OCI-LY3 (cell line): ENCODE results near the gene SNX10.

ENCODE experiments used
- EZH2phosphoT487 ChIP-seq: fragments of 200-600 bp; shearing (Covaris generic); IDR thresholded peaks from 2 replicates; pipeline ENCODE4 v1.6.1; 2018; ENCODE audit warnings: antibody characterized with exemption, mixed run types, low read depth
- TF ChIP-seq, protein P1 (sequence below): fragments of 200-600, 300-600 bp; sonication (generic); IDR thresholded peaks from 2 replicates; pipeline ENCODE4 v1.5.1; 2014; ENCODE audit warnings: antibody characterized with exemption, low read length, low read depth

DNA sequence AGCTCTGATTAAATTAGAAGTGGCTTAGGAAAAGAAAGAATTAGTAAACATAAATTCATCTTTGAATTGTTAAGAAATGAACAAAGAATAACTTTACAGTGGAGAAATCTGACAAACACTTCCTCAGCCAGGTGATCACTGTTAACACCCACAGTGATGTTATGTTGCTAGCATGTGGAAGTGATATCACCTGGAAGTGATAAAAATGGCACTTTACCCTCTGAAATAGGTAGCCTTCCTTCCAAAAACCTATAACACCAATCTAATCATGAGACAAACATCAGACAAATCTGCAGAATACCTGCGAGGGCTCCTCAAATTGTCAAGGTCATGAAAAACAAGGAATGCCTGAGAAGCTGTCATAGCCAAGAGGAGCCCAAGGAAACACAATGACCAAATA lies 59.5 kb downstream of the SNX10 start:
- TF ChIP-seq, protein P1, sequence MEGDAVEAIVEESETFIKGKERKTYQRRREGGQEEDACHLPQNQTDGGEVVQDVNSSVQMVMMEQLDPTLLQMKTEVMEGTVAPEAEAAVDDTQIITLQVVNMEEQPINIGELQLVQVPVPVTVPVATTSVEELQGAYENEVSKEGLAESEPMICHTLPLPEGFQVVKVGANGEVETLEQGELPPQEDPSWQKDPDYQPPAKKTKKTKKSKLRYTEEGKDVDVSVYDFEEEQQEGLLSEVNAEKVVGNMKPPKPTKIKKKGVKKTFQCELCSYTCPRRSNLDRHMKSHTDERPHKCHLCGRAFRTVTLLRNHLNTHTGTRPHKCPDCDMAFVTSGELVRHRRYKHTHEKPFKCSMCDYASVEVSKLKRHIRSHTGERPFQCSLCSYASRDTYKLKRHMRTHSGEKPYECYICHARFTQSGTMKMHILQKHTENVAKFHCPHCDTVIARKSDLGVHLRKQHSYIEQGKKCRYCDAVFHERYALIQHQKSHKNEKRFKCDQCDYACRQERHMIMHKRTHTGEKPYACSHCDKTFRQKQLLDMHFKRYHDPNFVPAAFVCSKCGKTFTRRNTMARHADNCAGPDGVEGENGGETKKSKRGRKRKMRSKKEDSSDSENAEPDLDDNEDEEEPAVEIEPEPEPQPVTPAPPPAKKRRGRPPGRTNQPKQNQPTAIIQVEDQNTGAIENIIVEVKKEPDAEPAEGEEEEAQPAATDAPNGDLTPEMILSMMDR: no peak
- no peak for TF ChIP-seq EZH2phosphoT487
